PFSK-1 (cell line): ENCODE measurements around the gene RDH5.

Experiments
- FOXP2 ChIP-seq: optimal IDR thresholded peaks from 2 replicates; pipeline ENCODE3; 2011; ENCODE audit warnings: borderline replicate concordance, control low read depth, inconsistent platforms; ENCODE audit not compliant: insufficient read depth; ENCODE audit errors: extremely low read length, extremely low read depth
- POLR2AphosphoS5 ChIP-seq: IDR thresholded peaks from 2 replicates; pipeline ENCODE4 v1.6.1; 2012; ENCODE audit warnings: low read depth, mild to moderate bottlenecking, control low read depth, low read length, moderate library complexity
- SIN3A ChIP-seq: IDR thresholded peaks from 2 replicates; pipeline ENCODE4 v1.6.1; 2012; ENCODE audit warnings: mild to moderate bottlenecking, low read length, moderate library complexity, borderline replicate concordance; ENCODE audit not compliant: insufficient read depth
- TF ChIP-seq, protein P1 (sequence below), 2 experiments: IDR thresholded peaks; 2 replicates each; pipeline versions ENCODE4 v1.6.1 to v1.8.0; 2011 to 2012; ENCODE audit warnings: low read depth in 2 of 2, low read length in 2 of 2, control low read depth in 1 of 2, inconsistent platforms in 1 of 2, mild to moderate bottlenecking in 1 of 2, moderate library complexity in 1 of 2; ENCODE audit not compliant: insufficient read depth in 1 of 2

DNA sequence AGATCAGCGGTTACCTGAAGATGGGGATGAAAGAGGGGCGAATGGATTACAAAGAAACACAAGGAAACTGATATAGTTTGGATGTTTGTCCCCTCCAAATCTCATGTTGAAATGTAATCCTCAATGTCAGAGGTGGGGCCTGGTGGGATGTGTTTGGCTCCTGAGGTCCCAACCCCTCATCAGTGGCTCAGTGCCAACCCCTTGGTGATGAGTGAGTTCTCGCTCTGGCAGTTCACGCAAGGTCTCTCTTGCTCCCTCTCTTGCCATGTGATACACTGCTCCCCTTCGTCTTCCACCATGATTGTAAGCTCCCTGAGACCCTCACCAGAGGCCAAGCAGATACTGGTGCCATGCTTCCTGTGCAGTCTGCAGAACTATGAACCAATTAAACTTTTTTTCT lies 40.5 kb upstream of the RDH5 start:
- no peak for TF ChIP-seq POLR2AphosphoS5
- no peak for TF ChIP-seq FOXP2
- TF ChIP-seq SIN3A, result no peak
- TF ChIP-seq, protein P1, sequence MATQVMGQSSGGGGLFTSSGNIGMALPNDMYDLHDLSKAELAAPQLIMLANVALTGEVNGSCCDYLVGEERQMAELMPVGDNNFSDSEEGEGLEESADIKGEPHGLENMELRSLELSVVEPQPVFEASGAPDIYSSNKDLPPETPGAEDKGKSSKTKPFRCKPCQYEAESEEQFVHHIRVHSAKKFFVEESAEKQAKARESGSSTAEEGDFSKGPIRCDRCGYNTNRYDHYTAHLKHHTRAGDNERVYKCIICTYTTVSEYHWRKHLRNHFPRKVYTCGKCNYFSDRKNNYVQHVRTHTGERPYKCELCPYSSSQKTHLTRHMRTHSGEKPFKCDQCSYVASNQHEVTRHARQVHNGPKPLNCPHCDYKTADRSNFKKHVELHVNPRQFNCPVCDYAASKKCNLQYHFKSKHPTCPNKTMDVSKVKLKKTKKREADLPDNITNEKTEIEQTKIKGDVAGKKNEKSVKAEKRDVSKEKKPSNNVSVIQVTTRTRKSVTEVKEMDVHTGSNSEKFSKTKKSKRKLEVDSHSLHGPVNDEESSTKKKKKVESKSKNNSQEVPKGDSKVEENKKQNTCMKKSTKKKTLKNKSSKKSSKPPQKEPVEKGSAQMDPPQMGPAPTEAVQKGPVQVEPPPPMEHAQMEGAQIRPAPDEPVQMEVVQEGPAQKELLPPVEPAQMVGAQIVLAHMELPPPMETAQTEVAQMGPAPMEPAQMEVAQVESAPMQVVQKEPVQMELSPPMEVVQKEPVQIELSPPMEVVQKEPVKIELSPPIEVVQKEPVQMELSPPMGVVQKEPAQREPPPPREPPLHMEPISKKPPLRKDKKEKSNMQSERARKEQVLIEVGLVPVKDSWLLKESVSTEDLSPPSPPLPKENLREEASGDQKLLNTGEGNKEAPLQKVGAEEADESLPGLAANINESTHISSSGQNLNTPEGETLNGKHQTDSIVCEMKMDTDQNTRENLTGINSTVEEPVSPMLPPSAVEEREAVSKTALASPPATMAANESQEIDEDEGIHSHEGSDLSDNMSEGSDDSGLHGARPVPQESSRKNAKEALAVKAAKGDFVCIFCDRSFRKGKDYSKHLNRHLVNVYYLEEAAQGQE (IDR thresholded peaks at IDR 0.05; ENCODE audit: insufficient read depth in 1 of 2, low read depth in 2 of 2, low read length in 2 of 2), result no peak
